A549 (cell line): ENCODE results near the gene TMEM198. TPM values are rescaled to one million over a fixed set of nuclear protein-coding genes. Genes with fewer than 3 reads are reported as not detected.

Experiments used
- ATAC-seq, 2 experiments: fragments of 200-7000 bp in 1 of 2; fragments of >200 bp in 1 of 2; cut with Nextera tagmentation in 1 of 2; cut with Tn5 transposase in 1 of 2; 3 replicates each; pipeline versions ENCODE4 v1.8.0 to v1.9.1; 2018 to 2020; ENCODE audit warnings: mild to moderate bottlenecking in 1 of 2, moderate library complexity in 1 of 2
- CTCF ChIA-PET: fragments of 300-600 bp; sonication (Branson Sonifier 250); formaldehyde crosslinking; extraction: SDS; loops from one replicate; lab custom pipeline; 2021; ENCODE audit warnings: antibody characterized with exemption, inconsistent platforms; lab: Yijun Ruan, JAX
- POLR2A ChIA-PET: fragments of 350-600 bp; formaldehyde crosslinking; extraction: SDS; loops from one replicate; lab custom pipeline; 2021; ENCODE audit warnings: antibody characterized with exemption, inconsistent platforms; lab: Yijun Ruan, JAX
- DNase-seq, 2 experiments: peaks; one replicate each; pipeline versions ENCODE4 v3.0.0 to v3.0.0-alpha.2; 2011 to 2016; ENCODE audit warnings: low read depth in 1 of 2, low spot score in 1 of 2
- FAIRE-seq: peaks from 2 replicates; lab custom pipeline; 2011; peaks lifted over from hg19 to GRCh38; lab: Jason Lieb, UNC
- H3K27ac ChIP-seq, 2 experiments: fragments of >200 bp; sonication (Bioruptor Twin); formaldehyde crosslinking; 3 replicates each; pipeline ENCODE4 v1.5.1; 2016 to 2017
- H3K4me1 ChIP-seq: fragments of >200 bp; sonication (Bioruptor Twin); formaldehyde crosslinking; 3 replicates; pipeline ENCODE4 v1.6.1; 2016
- H3K4me2 ChIP-seq: fragments of >200 bp; sonication (Bioruptor Twin); formaldehyde crosslinking; 3 replicates; pipeline ENCODE4 v1.6.1; 2016
- H3K4me3 ChIP-seq: fragments of >200 bp; sonication (Bioruptor Twin); formaldehyde crosslinking; 3 replicates; pipeline ENCODE4 v1.5.1; 2016
- H3K9me3 ChIP-seq: fragments of >200 bp; sonication (Bioruptor Twin); formaldehyde crosslinking; 3 replicates; pipeline ENCODE4 v1.6.1; 2016
- ATOH8 ChIP-seq: fragments of 250-450 bp; sonication (Bioruptor Pico); IDR thresholded peaks from 2 replicates; pipeline ENCODE4 v1.5.0; 2020; ENCODE audit warnings: low read depth, mild to moderate bottlenecking, moderate library complexity
- CBX8 ChIP-seq: fragments of 200-600 bp; sonication (generic); IDR thresholded peaks from 2 replicates; pipeline ENCODE4 v1.6.1; 2016
- CHD4 ChIP-seq: fragments of 200-600 bp; sonication (generic); IDR thresholded peaks from 2 replicates; pipeline ENCODE4 v1.6.1; 2016; ENCODE audit warnings: antibody characterized with exemption, mild to moderate bottlenecking, borderline replicate concordance
- CTCF ChIP-seq: fragments of >200 bp; sonication (Bioruptor Twin); formaldehyde crosslinking; IDR thresholded peaks from 3 replicates; pipeline ENCODE4 v1.5.1; 2016
- KDM1A ChIP-seq: fragments of 200-600 bp; sonication (generic); IDR thresholded peaks from 2 replicates; pipeline ENCODE4 v1.6.1; 2016; ENCODE audit warnings: low read depth, mild to moderate bottlenecking
- MAZ ChIP-seq: fragments of 150-350 bp; IDR thresholded peaks from 2 replicates; pipeline ENCODE4 v1.6.1; 2014; ENCODE audit warnings: antibody characterized with exemption, low read depth, low read length, borderline replicate concordance
- MYC ChIP-seq: IDR thresholded peaks from 2 replicates; pipeline ENCODE4 v1.6.1; 2012; ENCODE audit warnings: mild to moderate bottlenecking, inconsistent platforms, low read length, improper control_type of control experiment, borderline replicate concordance
- RAD21 ChIP-seq, 2 experiments: fragments of >200 bp in 1 of 2; sonication (Bioruptor Twin) in 1 of 2; formaldehyde crosslinking in 1 of 2; IDR thresholded peaks in 1 of 2; conservative IDR thresholded peaks in 1 of 2; 2 replicates in 1 of 2; 3 replicates in 1 of 2; pipeline ENCODE4 v1.6.1; 2012 to 2018; ENCODE audit warnings: inconsistent platforms in 1 of 2
- RCOR1 ChIP-seq: fragments of 150-350 bp; IDR thresholded peaks from 2 replicates; pipeline ENCODE4 v1.6.1; 2014; ENCODE audit warnings: antibody characterized with exemption, low read length, low read depth
- RFX5 ChIP-seq: fragments of 450-650 bp; IDR thresholded peaks from 2 replicates; pipeline ENCODE4 v1.7.1; 2014; ENCODE audit warnings: antibody characterized with exemption, mild to moderate bottlenecking, moderate library complexity
- SMC3 ChIP-seq: fragments of >200 bp; sonication (Bioruptor Twin); formaldehyde crosslinking; IDR thresholded peaks from 3 replicates; pipeline ENCODE4 v1.6.1; 2018; ENCODE audit warnings: inconsistent platforms
- ZFP36 ChIP-seq: fragments of 450-650 bp; IDR thresholded peaks from 2 replicates; pipeline ENCODE4 v1.6.1; 2014; ENCODE audit warnings: borderline replicate concordance; ENCODE audit not compliant: partially characterized antibody
- WGBS: methylation state at CpG from one replicate; pipeline ENCODE4 v1.1.6; 2017; ENCODE audit errors: missing lambda C conversion rate; 5-methylcytosine and 5-hydroxymethylcytosine counted together
- polyA plus RNA-seq, 4 experiments: library from polyadenylated mRNA; depleted of rRNA in 3 of 4; stranded (reverse); fragments of >200 nt; fragmentation: RNase III in 1 of 4; extraction: RNeasy Plus Mini Kit Qiagen cat#74134 plus additional on column Dnase treatment in 1 of 4; gene quantifications; 2 replicates in 3 of 4; 3 replicates in 1 of 4; pipeline ENCODE4 v1.2.3, GENCODE V29; 2011 to 2017

TMEM198 gene
- polyA plus RNA-seq, 2 of the 4 experiments (the other 2 are of a cell fraction) = 0.31 to 0.37 TPM

- H3K4me1 ChIP-seq = peaks cover 17% of the 10 kb centered on the region
- peak overlapping the region; percentile 52 for H3K4me2 ChIP-seq
- H3K4me3 ChIP-seq = 0 out of 3 replicates have a peak overlapping the region, but pooled peaks have one; percentile 9
- FAIRE-seq (no peak), ATAC-seq (peak; percentile 76 to 94), DNase-seq (peak; percentile 60 to 87)
- ChIA-PET CTCF (interaction anchor here (0.8 to 79.1 kb wide), 10 partner anchors 8 to 223 kb away, joined by 3 to 3291 read pairs (median 5); partner anchors contain the start of genes ASIC4, CHPF, GMPPA and SPEG), POLR2A (interaction anchor here (1.4 kb wide), 1 partner anchor 11 kb away, joined by 3 read pairs; no protein-coding TSS in a partner anchor)
- TF ChIP-seq RAD21 (conservative IDR thresholded peaks at IDR 0.05 in 1 of 2, IDR thresholded peaks at IDR 0.05 in 1 of 2) (peak; percentile 57 to 60), SMC3 (peak; percentile 86), MYC (no peak), MAZ (peak; percentile 74; the same call in 1 of the 2 replicates), CBX8 (no peak), CTCF (peak; percentile 70)
- peak overlapping the region; percentile 15 to 80; a peak in 4 of 6 replicates for H3K27ac ChIP-seq
- no peaks in the 10 kb centered on the region for H3K9me3 ChIP-seq
- 33% methylated on average over 12 of the region's 14 CpGs for WGBS
Observed at GRCh38 chr2:219521066-219521880, 22.6 kb upstream of the TMEM198 start.

- Histone ChIP-seq H3K4me2 (peak overlapping the region; percentile 52), H3K4me1 (peaks cover 17% of the 10 kb centered on the region), H3K27ac (peak overlapping the region in 1 of 2 experiments; percentile 80; a peak in 3 of 6 replicates), H3K9me3 (no peaks in the 10 kb centered on the region), H3K4me3 (no peak overlapping the region)
- 66% methylated on average over 48 of the region's 70 CpGs for WGBS
- CTCF ChIA-PET = interaction anchor here (1.0 to 79.1 kb wide), 4 partner anchors 7 to 120 kb away, joined by 3 to 3291 read pairs (median 236); partner anchors contain the start of genes ASIC4, GMPPA and SPEG
- DNase-seq (no peak), ATAC-seq (0 out of 6 replicates have a peak, but pooled peaks of 1 of the 2 experiments have one; percentile 5), FAIRE-seq (no peak)
- no peak for TF ChIP-seq MAZ
- no peak for TF ChIP-seq ATOH8 (CRISPR knock-in tag)
- POLR2A ChIA-PET = no interaction called here
Observed at GRCh38 chr2:219522111-219523030, 21.5 kb upstream of the TMEM198 start.

- Histone ChIP-seq H3K4me1 (peaks cover 17% of the 10 kb centered on the region), H3K9me3 (no peaks in the 10 kb centered on the region), H3K4me3 (no peak overlapping the region), H3K27ac (no peak overlapping the region), H3K4me2 (no peak overlapping the region)
- ChIA-PET CTCF (interaction anchor here (0.6 to 79.1 kb wide), 4 partner anchors 18 to 131 kb away, joined by 3 to 3291 read pairs (median 182); partner anchors contain the start of genes ASIC4, GMPPA and SPEG), POLR2A (no interaction called here)
- TF ChIP-seq ZFP36 (no peak), KDM1A (no peak), CHD4 (no peak), RFX5 (no peak), CBX8 (no peak), RCOR1 (no peak)
- 86% methylated on average over 23 of the region's 24 CpGs for WGBS
- ATAC-seq (no peak), FAIRE-seq (no peak), DNase-seq (no peak)
Observed at GRCh38 chr2:219523031-219523671, 20.7 kb upstream of the TMEM198 start.
